HL-60 (cell line): ENCODE data around the gene SGCA.

Source experiments
- DNase-seq, 2 experiments: peaks; one replicate each; pipeline ENCODE4 v3.0.0-alpha.2; 2010 to 2020; ENCODE audit warnings: low read depth in 1 of 2, low spot score in 1 of 2
- H3K27ac ChIP-seq: fragments of 250-450 bp; sonication (Bioruptor Pico); replicated peaks from 2 replicates; pipeline ENCODE4 v1.5.1; 2020; ENCODE audit warnings: mild to moderate bottlenecking, moderate library complexity
- H3K27me3 ChIP-seq: fragments of 250-450 bp; sonication (Bioruptor Pico); 2 replicates; pipeline ENCODE4 v1.5.1; 2021; ENCODE audit warnings: mild to moderate bottlenecking, moderate library complexity; ENCODE audit not compliant: insufficient read depth, poor library complexity, severe bottlenecking
- H3K4me3 ChIP-seq: replicated peaks from 2 replicates; pipeline ENCODE4 v1.5.1; 2011; ENCODE audit warnings: mild to moderate bottlenecking, control low read depth, low read length; ENCODE audit not compliant: insufficient read depth
- CTCF ChIP-seq: IDR thresholded peaks from one replicate; pipeline ENCODE4 v1.5.1; 2011; ENCODE audit warnings: low read length, control low read depth, inconsistent platforms; ENCODE audit not compliant: insufficient read depth
- GABPA ChIP-seq: IDR thresholded peaks from 2 replicates; pipeline ENCODE4 v1.6.1; 2012; ENCODE audit warnings: low read depth
- POLR2AphosphoS5 ChIP-seq: IDR thresholded peaks from 2 replicates; pipeline ENCODE4 v1.6.1; 2012; ENCODE audit warnings: low read depth
- REST ChIP-seq: IDR thresholded peaks from 2 replicates; pipeline ENCODE4 v1.6.1; 2012; ENCODE audit warnings: low read depth; ENCODE audit not compliant: insufficient replicate concordance
- SPI1 ChIP-seq: IDR thresholded peaks from 2 replicates; pipeline ENCODE4 v1.6.1; 2012; ENCODE audit warnings: low read depth, mild to moderate bottlenecking, borderline replicate concordance

Gene SGCA

GRCh38 chr17:50180111-50180510 lies 14.3 kb downstream of the SGCA start:
- TF ChIP-seq GABPA (no peak), REST (no peak), POLR2AphosphoS5 (no peak), CTCF (no peak), SPI1 (no peak)
- H3K4me3 ChIP-seq = no peak overlapping the region
- H3K27ac ChIP-seq = no peak overlapping the region
- no peaks in the 10 kb centered on the region for H3K27me3 ChIP-seq
- DNase-seq = no peak

GRCh38 chr17:50180620-50181019 lies 14.8 kb downstream of the SGCA start:
- Histone ChIP-seq H3K27me3 (no peaks in the 10 kb centered on the region), H3K4me3 (no peak overlapping the region), H3K27ac (no peak overlapping the region)
- no peak for DNase-seq
- no peak for TF ChIP-seq POLR2AphosphoS5
- TF ChIP-seq GABPA = no peak
- TF ChIP-seq CTCF = no peak
- no peak for TF ChIP-seq REST
- TF ChIP-seq SPI1 = no peak

GRCh38 chr17:50181144-50181543 lies 15.3 kb downstream of the SGCA start:
- no peak for TF ChIP-seq GABPA
- TF ChIP-seq CTCF = no peak
- Histone ChIP-seq H3K27me3 (no peaks in the 10 kb centered on the region), H3K27ac (no peak overlapping the region)

More at GRCh38 chr17:50181144-50181543, 15.3 kb downstream of the SGCA start:
- DNase-seq = no peak
- H3K4me3 ChIP-seq = no peak overlapping the region
